AG09309 (cell line): ENCODE results near the gene SPRR5.

ENCODE experiments used
- DNase-seq: peaks from one replicate; pipeline ENCODE4 v3.0.0-alpha.2; 2010; ENCODE audit warnings: low read depth
- H3K4me3 ChIP-seq: 2 replicates; pipeline ENCODE4 v1.5.1; 2011; ENCODE audit warnings: mild to moderate bottlenecking, low read depth, low read length, moderate library complexity; ENCODE audit not compliant: control insufficient read depth
- TF ChIP-seq, protein P1 (sequence below): IDR thresholded peaks from 2 replicates; pipeline ENCODE4 v1.5.1; 2011; ENCODE audit warnings: mild to moderate bottlenecking, low read depth, low read length, inconsistent platforms; ENCODE audit not compliant: insufficient read depth, control insufficient read depth; ENCODE audit errors: missing control alignments

SPRR5 gene

DNA sequence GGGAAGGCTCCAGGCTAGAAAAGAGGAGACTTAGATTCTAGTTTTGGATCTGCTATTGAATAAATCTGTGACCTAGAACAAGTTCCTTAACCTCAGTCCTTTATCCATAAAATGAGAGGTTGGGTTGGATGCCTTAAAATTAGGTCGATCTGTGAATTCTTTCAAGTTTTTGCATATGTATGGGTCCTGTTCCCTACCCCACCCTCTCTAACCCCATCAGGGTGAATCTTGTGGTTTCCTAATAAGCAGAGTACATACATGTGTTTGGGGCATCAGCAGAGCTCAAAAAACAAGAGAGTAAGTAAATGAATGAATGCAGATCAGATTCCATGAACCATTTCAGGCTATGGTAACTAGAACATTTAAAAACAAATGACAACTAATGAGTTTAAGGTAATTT, 29.7 kb downstream of the SPRR5 start:
- no peak overlapping the region for H3K4me3 ChIP-seq
- DNase-seq, result no peak
- TF ChIP-seq, protein P1, sequence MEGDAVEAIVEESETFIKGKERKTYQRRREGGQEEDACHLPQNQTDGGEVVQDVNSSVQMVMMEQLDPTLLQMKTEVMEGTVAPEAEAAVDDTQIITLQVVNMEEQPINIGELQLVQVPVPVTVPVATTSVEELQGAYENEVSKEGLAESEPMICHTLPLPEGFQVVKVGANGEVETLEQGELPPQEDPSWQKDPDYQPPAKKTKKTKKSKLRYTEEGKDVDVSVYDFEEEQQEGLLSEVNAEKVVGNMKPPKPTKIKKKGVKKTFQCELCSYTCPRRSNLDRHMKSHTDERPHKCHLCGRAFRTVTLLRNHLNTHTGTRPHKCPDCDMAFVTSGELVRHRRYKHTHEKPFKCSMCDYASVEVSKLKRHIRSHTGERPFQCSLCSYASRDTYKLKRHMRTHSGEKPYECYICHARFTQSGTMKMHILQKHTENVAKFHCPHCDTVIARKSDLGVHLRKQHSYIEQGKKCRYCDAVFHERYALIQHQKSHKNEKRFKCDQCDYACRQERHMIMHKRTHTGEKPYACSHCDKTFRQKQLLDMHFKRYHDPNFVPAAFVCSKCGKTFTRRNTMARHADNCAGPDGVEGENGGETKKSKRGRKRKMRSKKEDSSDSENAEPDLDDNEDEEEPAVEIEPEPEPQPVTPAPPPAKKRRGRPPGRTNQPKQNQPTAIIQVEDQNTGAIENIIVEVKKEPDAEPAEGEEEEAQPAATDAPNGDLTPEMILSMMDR, result no peak

DNA sequence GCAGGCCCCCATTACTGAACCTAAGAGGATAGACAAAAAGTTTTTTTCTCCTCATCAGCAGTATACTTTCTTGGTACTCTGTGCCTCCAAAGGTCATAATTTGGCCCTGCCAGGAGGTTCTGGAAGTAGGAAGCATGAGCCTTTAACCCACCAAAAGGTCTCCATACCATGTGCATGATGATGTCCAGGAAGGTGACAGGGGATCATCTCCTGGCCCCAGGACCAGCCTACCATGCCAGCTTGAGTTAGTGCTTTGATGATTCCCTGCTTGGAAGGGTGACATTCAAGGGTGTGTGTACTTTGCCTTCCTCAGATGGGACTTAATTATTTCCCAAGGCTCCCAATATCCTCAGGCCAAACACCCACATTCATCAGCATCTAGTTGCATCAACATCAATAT, 30.6 kb downstream of the SPRR5 start:
- no peak for DNase-seq
- H3K4me3 ChIP-seq, result no peak overlapping the region
- TF ChIP-seq, protein P1, result no peak

DNA sequence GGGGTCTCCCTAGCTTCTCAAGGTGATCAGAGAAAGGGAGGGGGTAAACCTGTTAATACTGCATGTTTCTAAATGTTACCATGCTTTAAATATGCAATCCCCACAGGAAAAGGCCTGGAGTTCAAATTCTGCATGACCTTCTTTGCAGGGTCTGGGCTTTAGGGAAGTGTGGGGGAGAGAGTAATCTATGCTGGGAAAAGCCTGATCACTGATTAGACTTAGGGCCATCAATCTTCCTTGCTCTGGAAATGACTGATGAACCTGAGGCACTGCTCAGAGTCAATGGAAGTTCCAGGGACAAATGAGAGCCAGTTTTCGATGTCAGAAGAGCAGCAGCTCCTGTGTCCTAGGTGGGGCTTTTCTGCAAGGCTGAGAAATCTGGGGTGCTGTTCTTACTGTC, 33.7 kb downstream of the SPRR5 start:
- TF ChIP-seq, protein P1, result no peak
- DNase-seq, result no peak
- H3K4me3 ChIP-seq, result no peak overlapping the region

DNA sequence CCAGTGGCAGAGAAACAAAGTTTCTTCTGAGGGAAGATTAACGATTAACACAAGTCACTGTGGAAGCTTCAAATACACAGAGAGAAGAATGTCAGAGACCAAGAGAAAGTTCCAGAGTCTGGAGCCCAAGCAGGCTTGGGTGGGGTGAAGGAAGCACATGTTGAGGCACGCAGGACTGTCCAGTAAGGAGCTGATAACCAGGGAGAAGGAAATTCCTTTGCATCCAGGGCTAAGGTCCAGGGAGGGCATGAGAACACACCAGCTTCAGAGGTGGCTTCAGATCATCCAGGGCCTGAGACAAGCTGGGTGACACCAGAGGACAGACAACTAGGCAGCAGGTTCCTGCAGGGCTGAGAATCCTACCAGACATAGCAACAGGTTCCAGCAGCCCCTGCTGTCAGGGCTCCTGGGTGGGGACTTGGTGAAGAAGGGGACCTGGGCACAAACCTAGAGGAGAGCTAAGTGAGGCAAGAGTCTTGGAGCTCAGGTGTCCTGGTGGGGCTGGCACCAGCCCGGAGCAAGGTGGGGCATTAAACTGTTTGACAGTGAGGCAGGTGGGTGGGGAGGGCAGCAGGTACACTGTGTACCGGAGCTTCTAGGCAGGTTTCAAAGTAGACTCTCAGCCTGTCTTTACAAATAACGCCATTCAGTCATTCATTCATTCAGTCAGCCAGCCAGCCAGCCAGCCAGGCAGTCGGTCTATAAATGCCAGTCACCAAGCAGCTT, 34.3 kb downstream of the SPRR5 start:
- no peak for DNase-seq
- H3K4me3 ChIP-seq, result no peak overlapping the region
- TF ChIP-seq, protein P1, result no peak

DNA sequence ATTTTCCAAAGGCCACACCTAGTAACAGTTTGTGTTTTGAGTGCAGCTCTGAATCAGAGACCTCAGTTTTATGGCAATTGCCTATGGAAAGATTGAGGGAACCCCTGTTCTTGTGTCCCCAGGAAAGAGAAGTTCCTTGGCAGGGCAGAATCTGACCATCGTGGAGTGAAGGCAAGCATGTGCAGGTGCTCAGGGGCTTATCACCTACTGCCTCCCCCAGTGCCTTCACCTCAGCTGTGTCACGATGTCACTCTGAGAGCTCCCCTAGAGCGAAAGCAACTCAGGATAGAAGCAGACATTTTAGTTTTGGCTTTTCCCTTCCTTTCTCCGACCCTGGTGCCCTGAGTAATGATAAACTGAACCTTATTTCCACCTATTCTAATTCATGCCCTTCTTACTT, 35.1 kb downstream of the SPRR5 start:
- no peak for DNase-seq
- no peak overlapping the region for H3K4me3 ChIP-seq
- TF ChIP-seq, protein P1, result no peak

DNA sequence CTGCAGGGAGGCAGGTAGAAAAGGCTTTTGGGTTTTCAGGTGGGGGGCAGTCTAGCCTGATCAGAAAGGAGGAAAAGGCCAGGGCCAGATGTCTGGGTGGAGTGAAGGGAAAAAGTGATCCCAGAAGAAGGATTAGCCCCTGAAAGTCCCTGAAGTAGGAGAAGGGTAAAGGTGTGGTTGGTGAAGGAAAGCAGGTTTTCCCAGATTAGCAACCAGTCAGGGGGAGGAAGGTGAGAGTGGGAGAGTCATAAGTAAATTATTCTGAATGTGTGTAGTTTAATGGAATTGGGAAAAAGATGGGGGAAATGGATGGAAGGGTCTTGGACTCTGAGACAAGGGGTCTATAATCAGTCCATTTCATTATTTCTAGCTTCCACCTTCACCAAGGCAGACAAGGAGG, 36.2 kb downstream of the SPRR5 start:
- DNase-seq, result no peak
- TF ChIP-seq, protein P1, result no peak
- H3K4me3 ChIP-seq, result no peak overlapping the region
